ENCODE data around the gene ADORA2A.

- TF ChIP-seq POLR2AphosphoS5 (IDR thresholded peaks at IDR 0.05) (no peak), EP300 (IDR thresholded peaks at IDR 0.05; ENCODE audit: low read depth) (no peak)
These were observed 3.1 kb upstream of the ADORA2A start for GRCh38 chr22:24424001-24424900.
